Osteoblast (primary cell): ENCODE data around the gene PIP4K2A. TPM values are rescaled to one million over a fixed set of nuclear protein-coding genes. Genes with fewer than 3 reads are reported as not detected.

Experiments
- DNase-seq: peaks from one replicate; pipeline ENCODE4 v3.0.0; 2011; ENCODE audit warnings: low spot score, mixed read lengths; ENCODE audit not compliant: insufficient read length; ENCODE audit errors: missing footprints
- H2AFZ ChIP-seq: 2 replicates; pipeline ENCODE4 v1.6.0; 2011; ENCODE audit warnings: mild to moderate bottlenecking, low read length
- H3K27ac ChIP-seq: 2 replicates; pipeline ENCODE4 v1.5.1; 2011; ENCODE audit warnings: mild to moderate bottlenecking, low read depth, low read length, moderate library complexity
- H3K27me3 ChIP-seq: 2 replicates; pipeline ENCODE4 v1.6.0; 2012; ENCODE audit warnings: mild to moderate bottlenecking, control low read depth, inconsistent platforms, low read length, moderate library complexity; ENCODE audit not compliant: insufficient read depth
- H3K36me3 ChIP-seq: 2 replicates; pipeline ENCODE4 v1.5.1; 2011; ENCODE audit warnings: mild to moderate bottlenecking, low read length, control low read depth, moderate library complexity; ENCODE audit not compliant: insufficient read depth
- H3K4me1 ChIP-seq: 2 replicates; pipeline ENCODE4 v1.5.1; 2011; ENCODE audit warnings: mild to moderate bottlenecking, low read length, control low read depth, moderate library complexity; ENCODE audit not compliant: insufficient read depth
- H3K4me2 ChIP-seq: 2 replicates; pipeline ENCODE4 v1.6.0; 2011; ENCODE audit warnings: mild to moderate bottlenecking, low read length; ENCODE audit not compliant: insufficient read depth
- H3K4me3 ChIP-seq: fragments of 200-600 bp; sonication (generic); 3 replicates; pipeline ENCODE4 v1.5.1; 2012; ENCODE audit warnings: mild to moderate bottlenecking, low read length, inconsistent platforms; ENCODE audit not compliant: insufficient read depth
- H3K79me2 ChIP-seq: 2 replicates; pipeline ENCODE4 v1.6.0; 2012; ENCODE audit warnings: mild to moderate bottlenecking, low read length, control low read depth, inconsistent platforms; ENCODE audit not compliant: insufficient read depth
- H3K9me3 ChIP-seq: 2 replicates; pipeline ENCODE4 v1.5.1; 2011; ENCODE audit warnings: low read depth, low read length, control low read depth
- H4K20me1 ChIP-seq: 2 replicates; pipeline ENCODE4 v1.6.0; 2012; ENCODE audit warnings: mild to moderate bottlenecking, low read length, control low read depth; ENCODE audit not compliant: insufficient read depth
- CTCF ChIP-seq: IDR thresholded peaks from 2 replicates; pipeline ENCODE4 v1.5.1; 2011; ENCODE audit warnings: mild to moderate bottlenecking, low read depth, low read length, moderate library complexity; ENCODE audit errors: extremely low read depth
- total RNA-seq: library from RNA; depleted of rRNA; stranded (reverse); fragments of >200 nt; gene quantifications from 2 replicates; pipeline ENCODE4 v1.2.3, GENCODE V29; 2012

PIP4K2A gene
- total RNA-seq, 1 donor: 68.8 TPM

- TF ChIP-seq CTCF: no peak
- no peak overlapping the region for H3K4me3 ChIP-seq
- no peaks in the 10 kb centered on the region for H3K9me3 ChIP-seq
- H3K36me3 ChIP-seq: peaks cover 10% of the 10 kb centered on the region
- H4K20me1 ChIP-seq: no peaks in the 10 kb centered on the region
- H3K79me2 ChIP-seq: no peaks in the 10 kb centered on the region
- no peaks in the 10 kb centered on the region for H3K4me1 ChIP-seq
- H3K27ac ChIP-seq: no peak overlapping the region
- H2AFZ ChIP-seq: no peak overlapping the region
- no peaks in the 10 kb centered on the region for H3K27me3 ChIP-seq
- no peak overlapping the region for H3K4me2 ChIP-seq
- DNase-seq: no peak
Measured at GRCh38 chr10:22589851-22590514, 124.4 kb downstream of the PIP4K2A start.

DNA sequence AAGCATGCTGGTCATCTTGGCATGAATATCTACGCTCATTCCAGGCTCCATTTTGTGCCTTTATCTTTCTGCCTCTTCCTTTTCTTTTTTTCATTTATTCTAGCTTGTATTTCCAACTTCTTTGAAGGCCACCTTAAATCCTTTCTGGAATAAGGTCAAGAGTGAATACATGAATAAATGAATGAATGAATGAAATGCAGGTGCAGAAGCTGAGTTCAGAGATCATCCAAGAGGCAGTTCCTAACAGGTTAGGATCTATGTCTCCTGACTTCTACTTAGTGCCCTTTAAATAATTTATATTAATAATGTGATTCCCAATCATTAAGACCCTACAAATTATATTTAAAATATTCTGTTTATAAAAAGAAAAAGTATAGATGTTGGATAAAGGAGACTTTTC lies 125.9 kb downstream of the PIP4K2A start:
- Histone ChIP-seq H3K79me2 (no peaks in the 10 kb centered on the region), H2AFZ (no peak overlapping the region), H3K4me1 (no peaks in the 10 kb centered on the region), H3K9me3 (no peaks in the 10 kb centered on the region), H3K4me2 (no peak overlapping the region), H3K27me3 (no peaks in the 10 kb centered on the region), H3K36me3 (peaks cover 10% of the 10 kb centered on the region), H4K20me1 (no peaks in the 10 kb centered on the region), H3K27ac (no peak overlapping the region), H3K4me3 (no peak overlapping the region)
- no peak for TF ChIP-seq CTCF
- no peak for DNase-seq

GRCh38 chr10:22583683-22584082 lies 130.7 kb downstream of the PIP4K2A start:
- no peaks in the 10 kb centered on the region for H3K4me1 ChIP-seq
- no peak for TF ChIP-seq CTCF

DNA sequence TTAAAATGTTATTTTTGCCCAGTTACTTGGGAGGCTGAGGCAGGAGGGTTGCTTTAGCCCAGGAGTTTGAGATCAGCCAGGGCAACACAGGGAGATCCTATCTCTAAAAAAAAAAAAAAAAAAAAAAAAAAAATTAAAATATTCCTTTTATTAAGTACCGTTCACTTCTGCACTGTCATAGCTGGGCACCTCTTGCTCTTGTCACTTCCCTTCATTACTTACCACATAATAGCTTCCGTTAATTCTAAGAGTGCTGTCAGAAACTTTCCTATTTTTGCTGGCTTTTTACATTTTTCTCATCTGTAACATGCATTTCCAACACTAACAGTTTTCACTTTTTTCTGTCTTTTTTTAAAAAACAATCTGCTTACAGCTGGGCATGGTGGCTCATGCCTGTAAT lies 132.9 kb downstream of the PIP4K2A start:
- Histone ChIP-seq H3K4me1 (no peaks in the 10 kb centered on the region), H3K27me3 (no peaks in the 10 kb centered on the region), H3K79me2 (no peaks in the 10 kb centered on the region), H3K9me3 (no peaks in the 10 kb centered on the region), H3K36me3 (peaks cover 7% of the 10 kb centered on the region), H2AFZ (no peak overlapping the region), H4K20me1 (no peaks in the 10 kb centered on the region), H3K4me3 (no peak overlapping the region), H3K4me2 (no peak overlapping the region), H3K27ac (no peak overlapping the region)
- no peak for TF ChIP-seq CTCF
- DNase-seq: no peak

More at GRCh38 chr10:22583683-22584082, 130.7 kb downstream of the PIP4K2A start:
- no peaks in the 10 kb centered on the region for H3K9me3 ChIP-seq
- H3K4me3 ChIP-seq: no peak overlapping the region
- DNase-seq: no peak
- H2AFZ ChIP-seq: no peak overlapping the region
- no peak overlapping the region for H3K4me2 ChIP-seq
- peaks cover 7% of the 10 kb centered on the region for H3K36me3 ChIP-seq
- H3K27ac ChIP-seq: no peak overlapping the region
- H3K27me3 ChIP-seq: no peaks in the 10 kb centered on the region
- no peaks in the 10 kb centered on the region for H4K20me1 ChIP-seq
- H3K79me2 ChIP-seq: no peaks in the 10 kb centered on the region
